Measurements from ENCODE around the gene FAM171A2.

Gene FAM171A2

GRCh38 chr17:44323359-44324091 lies 40.1 kb downstream of the FAM171A2 start:
- DNase-seq (ENCODE audit: low read depth) = no peak

GRCh38 chr17:44322236-44322895 lies 41.3 kb downstream of the FAM171A2 start:
- no peak for DNase-seq (ENCODE audit: low read depth)

GRCh38 chr17:44321246-44322120 lies 42.2 kb downstream of the FAM171A2 start:
- no peak for DNase-seq (ENCODE audit: low read depth)

- no peak for DNase-seq (ENCODE audit: low read depth)
Measured at GRCh38 chr17:44320066-44320465, 43.6 kb downstream of the FAM171A2 start.

- DNase-seq (ENCODE audit: low read depth) = no peak
Measured at GRCh38 chr17:44318077-44318892, 45.4 kb downstream of the FAM171A2 start.

- no peak for DNase-seq (ENCODE audit: low read depth)
Measured at GRCh38 chr17:44317545-44317944, 46.1 kb downstream of the FAM171A2 start.

GRCh38 chr17:44315760-44316731 lies 47.6 kb downstream of the FAM171A2 start:
- DNase-seq (ENCODE audit: low read depth) = no peak

- DNase-seq (ENCODE audit: low read depth) = no peak
Measured at GRCh38 chr17:44314869-44315661, 48.6 kb downstream of the FAM171A2 start.

GRCh38 chr17:44314524-44314868 lies 49.2 kb downstream of the FAM171A2 start:
- DNase-seq (ENCODE audit: low read depth) = no peak

- no peak for DNase-seq (ENCODE audit: low read depth)
Measured at GRCh38 chr17:44314031-44314430, 49.6 kb downstream of the FAM171A2 start.

- no peak for DNase-seq (ENCODE audit: low read depth)
Measured at GRCh38 chr17:44312396-44313104, 51.1 kb downstream of the FAM171A2 start.

- no peak for DNase-seq (ENCODE audit: low read depth)
Measured at GRCh38 chr17:44311562-44312181, 52.0 kb downstream of the FAM171A2 start.

GRCh38 chr17:44310609-44311376 lies 52.9 kb downstream of the FAM171A2 start:
- no peak for DNase-seq (ENCODE audit: low read depth)

- no peak for DNase-seq (ENCODE audit: low read depth)
Measured at GRCh38 chr17:44310188-44310587, 53.5 kb downstream of the FAM171A2 start.

- DNase-seq (ENCODE audit: low read depth) = no peak
Measured at GRCh38 chr17:44309472-44309871, 54.2 kb downstream of the FAM171A2 start.

- no peak for DNase-seq (ENCODE audit: low read depth)
Measured at GRCh38 chr17:44308865-44309264, 54.8 kb downstream of the FAM171A2 start.

- DNase-seq (ENCODE audit: low read depth) = no peak
Measured at GRCh38 chr17:44308320-44308818, 55.3 kb downstream of the FAM171A2 start, which contains the start of gene RUNDC3A. Gene RUNDC3A (plus strand): TSS chr17:44308601. CDS start chr17:44308833, 232 bp downstream.

All from GM04503 (cell line).